CD4-positive, alpha-beta T cell treated with Interleukin-15 for 4 hours (primary cell): Measurements from ENCODE around the gene CEP20.
"Not testable (repeated sequence)": the region's sequence is repeated elsewhere in the genome, so short reads cannot be mapped to it uniquely, and the experiment has no call there.

Experiments used
- DNase-seq: peaks from one replicate; pipeline ENCODE4 v3.0.0-alpha.2; 2020; ENCODE audit warnings: low spot score

CEP20 gene

DNA sequence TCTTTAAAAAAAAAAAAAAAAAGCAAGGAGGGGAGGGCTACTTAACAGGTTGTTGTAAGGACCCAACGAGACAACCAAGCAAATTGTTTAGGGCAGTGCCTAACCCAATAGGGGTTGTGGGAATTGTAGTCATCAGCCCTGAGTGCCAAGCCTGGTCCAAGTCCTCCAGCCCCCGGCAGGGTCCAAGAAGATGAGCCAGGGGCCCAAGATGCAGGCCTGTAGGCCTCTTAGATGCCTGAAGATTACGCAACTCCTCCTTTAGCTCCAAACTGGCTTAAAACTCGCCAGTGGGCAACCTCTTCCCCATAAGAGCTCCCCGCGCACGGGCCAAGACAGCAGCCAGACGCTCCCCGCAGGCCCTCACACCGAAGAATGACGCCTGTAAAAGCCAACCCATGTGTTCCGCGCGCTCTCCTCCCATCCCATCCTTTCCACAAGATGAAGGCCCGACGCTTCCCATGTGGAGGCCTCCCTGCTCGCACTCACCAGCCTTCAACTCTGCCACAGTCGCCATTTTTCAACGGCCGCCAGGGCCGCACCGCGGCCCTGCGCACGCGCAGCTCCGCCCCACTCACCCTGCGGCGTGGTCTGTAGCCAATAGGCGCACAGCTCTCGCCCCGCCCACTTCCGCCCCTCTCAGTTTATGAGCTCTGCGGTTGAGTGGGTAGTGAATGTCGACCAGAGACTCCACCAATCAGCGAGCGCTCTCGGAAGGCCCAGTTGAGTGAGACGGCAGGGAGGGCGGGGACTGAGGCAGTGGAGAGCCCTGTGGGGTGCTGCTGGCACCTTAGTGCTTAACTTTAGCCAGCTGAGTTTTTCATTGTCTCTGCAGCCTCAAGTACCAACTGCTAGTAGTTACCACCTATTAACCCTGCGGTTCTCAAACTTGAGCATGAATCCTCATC, at the start of gene CEP20:
TSS of gene CEP20 (minus strand) at position 532 of the 905 bp plus-strand sequence. CDS start at position 514, 18 bp downstream.
- peak; percentile 100 for DNase-seq

GRCh38 chr16:15936809-15937208, 48.4 kb upstream of the CEP20 start:
- DNase-seq, result not testable (repeated sequence)

DNA sequence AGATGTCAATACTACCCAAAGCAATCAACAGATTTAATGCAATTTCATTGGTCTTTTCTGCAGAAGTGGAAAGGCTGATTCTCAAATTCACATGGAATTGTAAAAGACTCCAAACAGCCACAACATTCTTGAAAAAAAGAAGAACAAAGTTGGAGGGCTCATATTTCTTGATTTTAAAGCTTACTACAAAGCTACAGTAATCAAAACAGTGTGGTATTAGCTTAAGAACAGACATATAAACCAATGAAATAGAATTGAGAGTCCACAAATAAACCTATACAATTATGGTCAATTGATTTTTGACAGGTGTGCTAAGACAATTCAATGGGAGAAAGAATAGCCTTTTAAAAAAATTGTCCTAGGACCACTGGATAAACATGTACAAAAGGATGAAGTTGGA, 46.6 kb upstream of the CEP20 start:
- DNase-seq, result no peak

GRCh38 chr16:15933781-15934180, 45.4 kb upstream of the CEP20 start:
- no peak for DNase-seq

- no peak for DNase-seq
These were observed 44.5 kb upstream of the CEP20 start for GRCh38 chr16:15932939-15933338.

DNA sequence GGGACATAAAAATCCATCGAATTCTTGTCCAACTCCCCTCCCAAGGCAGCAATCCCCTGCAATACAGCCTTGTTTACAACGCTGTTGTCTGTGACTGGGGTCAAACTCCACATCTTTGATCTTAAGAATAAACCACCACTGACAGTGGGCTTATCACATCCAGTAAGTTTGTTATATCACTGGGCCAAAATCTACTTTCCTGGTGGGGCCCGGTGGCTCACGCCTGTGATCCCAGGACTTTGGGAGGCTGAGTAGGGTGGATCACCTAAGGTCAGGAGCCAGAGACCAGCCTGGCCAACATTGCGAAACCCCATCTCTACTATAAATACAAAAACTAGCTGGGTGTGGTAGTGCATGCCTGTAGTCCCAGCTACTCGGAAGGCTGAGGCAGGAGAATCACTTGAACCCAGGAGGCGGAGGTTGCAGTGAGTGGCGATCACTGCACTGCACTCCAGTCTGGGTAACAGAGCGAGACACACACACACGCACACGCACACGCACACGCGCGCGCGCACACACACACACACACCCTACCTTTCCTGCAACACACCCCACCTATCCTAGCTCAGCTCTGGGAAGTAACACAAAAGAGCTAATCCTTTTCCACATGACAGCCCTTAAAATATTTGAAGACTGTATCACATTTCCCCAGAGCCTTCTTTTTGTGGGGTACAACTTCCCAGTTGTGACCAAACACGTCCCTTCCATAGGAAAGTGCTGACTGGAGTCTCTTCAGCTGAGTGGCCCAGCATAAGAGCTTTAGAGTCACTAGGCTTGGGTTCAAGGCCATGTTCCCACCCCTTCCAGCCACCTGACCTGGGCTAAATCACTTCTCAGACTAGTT, 40.1 kb upstream of the CEP20 start:
- DNase-seq, result no peak

DNA sequence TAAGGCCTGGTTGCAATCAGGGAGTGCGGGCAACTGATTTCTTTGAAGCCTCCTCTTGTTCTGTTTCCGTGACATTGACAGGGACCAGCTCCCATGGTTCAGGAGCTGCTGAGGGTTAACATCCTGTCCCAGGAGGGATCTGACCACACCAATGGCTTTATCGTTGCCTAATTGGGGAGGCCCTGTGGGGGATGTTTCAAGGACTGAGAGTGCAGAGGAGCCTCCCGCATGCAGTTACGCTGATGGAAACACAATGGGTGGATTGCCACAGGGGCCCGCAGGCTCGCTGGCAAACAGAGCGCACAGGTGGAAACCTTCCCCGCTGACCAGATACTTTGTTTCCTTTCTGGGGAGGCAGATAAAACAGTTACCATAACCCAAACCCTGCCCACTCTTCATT, 37.2 kb upstream of the CEP20 start:
- DNase-seq, result no peak

GRCh38 chr16:15924996-15925395, 36.6 kb upstream of the CEP20 start:
- DNase-seq, result no peak

DNA sequence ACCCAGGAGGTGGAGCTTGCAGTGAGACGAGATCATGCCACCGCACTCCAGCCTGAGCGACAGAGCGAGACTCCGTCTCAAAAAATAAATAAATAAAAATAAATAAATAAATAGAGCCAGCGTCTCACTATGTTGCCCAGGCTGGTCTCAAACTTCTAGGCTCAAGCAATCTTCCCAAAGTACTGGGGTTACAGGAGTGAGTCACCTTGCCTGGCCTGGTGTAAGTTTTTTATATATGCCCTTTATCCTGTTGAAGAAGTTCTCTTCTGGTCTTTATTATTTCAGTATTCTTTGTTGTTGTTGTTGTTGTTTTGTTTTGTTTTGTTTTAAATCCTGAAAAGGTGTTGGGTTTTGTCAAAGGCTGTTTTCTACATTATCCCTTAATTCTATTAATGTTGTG, 30.9 kb upstream of the CEP20 start:
- no peak for DNase-seq

GRCh38 chr16:15918314-15918713, 29.9 kb upstream of the CEP20 start:
- not testable (repeated sequence) for DNase-seq

DNA sequence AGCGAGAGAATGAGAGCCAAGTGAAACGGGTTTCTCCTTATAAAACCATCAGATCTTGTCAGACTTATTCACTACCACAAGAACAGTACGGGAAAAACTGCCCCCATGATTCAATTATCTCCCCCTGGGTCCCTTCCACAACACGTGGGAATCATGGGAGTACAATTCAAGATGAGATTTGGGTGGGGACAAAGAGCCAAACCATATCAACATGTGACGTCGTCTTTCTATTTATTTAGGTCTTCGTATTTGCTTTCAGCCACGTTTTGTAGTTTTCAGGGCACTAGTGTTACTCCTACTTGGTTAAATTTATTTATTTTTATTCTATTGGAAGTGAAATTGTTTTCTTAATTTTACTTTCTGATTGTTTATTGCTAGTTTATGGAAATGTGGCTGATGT, 27.9 kb upstream of the CEP20 start:
- no peak for DNase-seq

DNA sequence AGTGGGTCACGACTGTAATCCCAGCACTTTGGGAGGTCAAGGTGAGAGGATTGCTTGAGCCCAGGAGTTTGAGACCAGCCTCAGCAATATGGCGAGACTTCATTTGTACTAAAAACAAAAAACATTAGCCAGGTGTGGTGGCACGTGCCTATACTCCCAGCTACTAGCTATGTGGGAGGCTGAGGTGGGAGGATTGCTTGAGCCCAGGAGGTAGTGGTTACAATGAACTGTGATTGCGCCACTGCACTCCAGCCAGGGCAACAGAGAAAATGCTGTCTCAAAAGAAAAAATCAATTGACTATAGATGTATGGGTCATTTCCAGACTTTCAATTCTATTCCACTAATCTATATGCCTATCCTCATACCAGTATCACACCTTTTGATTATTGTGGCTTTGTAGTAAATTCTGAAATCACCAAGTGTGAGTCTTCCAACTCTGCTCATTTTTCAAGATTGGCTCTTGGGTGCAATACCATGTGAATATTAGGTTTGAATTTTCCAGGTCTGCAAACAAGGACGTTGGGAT, 27.2 kb upstream of the CEP20 start:
- DNase-seq, result no peak

- DNase-seq, result no peak
These were observed 24.8 kb upstream of the CEP20 start for GRCh38 chr16:15913046-15913698.

DNA sequence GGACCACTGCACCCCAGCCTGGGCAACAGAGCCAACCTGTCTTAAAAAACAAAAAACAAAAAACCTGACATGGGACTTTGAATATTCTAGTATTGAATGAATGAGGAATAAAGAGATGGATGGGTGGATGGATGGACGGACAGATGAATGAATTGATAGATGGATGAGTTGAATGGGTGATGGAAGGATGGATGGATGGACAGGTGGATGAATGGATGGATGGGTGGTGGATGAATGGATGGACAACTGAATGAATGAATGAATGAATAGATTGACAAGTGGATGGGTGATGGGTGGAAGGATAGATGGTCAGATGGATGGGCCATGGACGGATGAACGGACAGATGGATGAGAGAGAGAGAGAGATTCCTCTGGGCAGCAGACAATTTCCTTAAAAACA, 22.8 kb upstream of the CEP20 start:
- no peak for DNase-seq

- peak; percentile 10 for DNase-seq
These were observed 19.6 kb upstream of the CEP20 start for GRCh38 chr16:15907863-15908478.

GRCh38 chr16:15906439-15906838, 18.0 kb upstream of the CEP20 start:
- no peak for DNase-seq

DNA sequence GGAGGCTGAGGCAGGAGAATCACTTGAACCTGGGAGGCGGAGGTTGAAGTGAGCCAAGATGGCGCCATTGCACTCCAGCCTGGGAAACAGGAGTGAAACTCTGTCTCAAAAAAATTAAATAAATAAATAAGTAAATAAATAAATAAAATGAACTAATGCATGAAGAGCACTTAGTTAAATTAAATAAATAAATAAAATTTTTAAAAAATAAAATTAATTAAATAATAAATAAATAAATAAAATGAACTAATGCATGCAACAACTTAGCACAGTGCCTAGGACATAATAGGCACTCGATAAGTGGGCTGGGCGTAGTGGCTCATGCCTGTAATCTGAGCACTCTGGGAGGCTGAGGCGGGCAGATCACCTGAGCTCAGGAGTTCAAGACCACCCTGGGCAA, 15.6 kb upstream of the CEP20 start:
- no peak for DNase-seq

DNA sequence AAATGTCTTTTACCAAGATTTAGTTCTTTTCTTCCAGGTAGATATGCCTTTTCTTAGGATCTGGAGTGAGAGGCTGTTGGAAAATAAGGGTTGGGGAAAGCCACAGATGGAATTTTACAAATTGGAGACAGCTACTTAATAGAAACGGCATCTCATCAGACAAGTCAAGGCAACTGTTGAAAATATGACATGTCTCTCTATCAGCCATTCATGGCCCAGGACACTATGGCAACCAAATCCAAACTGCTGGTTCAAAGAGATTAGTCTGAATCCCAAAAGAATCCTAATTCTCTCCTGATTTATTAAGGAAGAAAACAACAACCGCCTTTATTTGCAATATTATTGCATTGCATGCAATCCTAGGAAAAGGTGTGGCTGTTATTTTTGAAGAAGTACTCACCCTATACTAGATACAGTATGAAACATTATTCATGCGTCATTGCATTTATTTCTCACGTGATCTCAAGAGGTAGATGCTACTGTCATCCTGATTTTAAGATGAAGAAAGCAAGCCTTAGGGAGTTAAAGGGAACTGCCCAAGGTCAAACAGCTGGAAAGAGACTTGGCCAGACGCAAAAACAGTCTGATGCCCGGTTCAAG, 12.6 kb upstream of the CEP20 start:
- no peak for DNase-seq

DNA sequence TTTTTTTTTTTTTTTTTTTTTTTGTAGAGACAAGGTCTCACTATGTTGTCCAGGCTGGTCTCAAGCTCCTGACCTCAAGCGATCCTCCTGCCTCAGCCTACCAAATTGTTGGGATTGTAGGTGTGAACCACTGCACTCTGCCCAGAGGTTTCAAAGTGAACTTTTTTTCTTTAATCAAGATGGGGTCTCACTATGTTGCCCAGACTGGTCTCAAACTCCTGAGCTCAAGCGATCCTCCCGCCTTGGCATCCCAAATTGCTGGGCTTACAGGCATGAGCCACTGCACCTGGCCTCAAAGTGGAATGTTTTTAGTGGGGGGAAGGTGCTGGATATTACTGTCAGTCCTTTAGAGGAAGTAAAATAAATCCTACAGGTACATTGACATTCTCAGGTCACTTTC, 12.0 kb upstream of the CEP20 start:
- DNase-seq, result no peak

DNA sequence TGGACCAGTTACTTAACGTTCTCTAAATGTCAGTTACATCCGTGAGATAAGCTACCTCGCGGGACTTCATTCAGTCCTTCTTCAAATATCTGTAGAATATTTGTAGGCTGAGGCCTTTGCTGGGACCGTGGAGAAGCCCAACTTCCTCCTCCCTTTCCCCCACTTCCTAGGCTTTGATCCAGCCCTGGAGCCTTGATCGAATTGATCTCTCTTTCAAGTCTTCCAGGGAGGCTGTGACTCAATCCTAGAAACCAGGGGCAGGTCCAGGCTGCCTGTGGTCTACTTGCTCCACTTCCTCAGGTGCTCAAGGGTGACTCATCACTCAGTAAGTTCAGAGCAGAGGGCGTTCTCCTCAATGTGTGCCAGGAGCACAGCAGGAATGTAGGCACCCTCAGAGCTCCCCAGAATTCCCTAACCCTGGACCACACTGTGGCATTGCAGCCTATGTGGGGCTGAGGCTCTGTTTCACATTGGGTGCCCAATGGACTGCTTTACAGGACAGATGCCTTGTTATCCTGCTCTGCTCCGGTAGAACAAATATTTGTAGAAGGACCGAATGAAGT, 11.2 kb upstream of the CEP20 start:
- peak; percentile 23 for DNase-seq

DNA sequence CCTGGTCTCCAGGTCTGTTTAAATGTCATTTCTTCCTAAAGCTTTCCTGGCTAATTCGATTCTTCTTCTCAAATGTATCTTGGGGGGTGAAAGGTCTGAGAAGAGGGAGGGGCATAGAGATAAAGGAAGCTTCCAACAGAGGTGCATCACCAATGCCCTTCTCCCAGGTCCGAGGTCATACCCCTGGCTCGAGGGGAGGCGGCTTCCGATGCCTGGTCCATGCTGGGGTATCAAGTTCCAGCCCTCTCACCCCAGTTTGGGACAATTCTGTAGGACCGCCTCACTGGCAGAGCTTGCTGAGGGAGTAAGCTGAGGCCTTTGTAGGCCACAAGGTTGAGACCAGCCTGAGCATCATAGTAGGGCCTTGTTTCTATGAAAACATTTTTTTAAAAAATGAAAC, 10.3 kb upstream of the CEP20 start:
- DNase-seq, result no peak
